CD14-positive monocyte (primary cell): ENCODE results near the gene LIMS2. TPM values are rescaled to one million over a fixed set of nuclear protein-coding genes. Genes with fewer than 3 reads are reported as not detected.

Experiments used
- DNase-seq, 3 donors: peaks; one replicate each; pipeline ENCODE4 v3.0.0-alpha.2; 2011 to 2022
- H2AFZ ChIP-seq: 2 replicates; pipeline ENCODE4 v1.6.0; 2012; ENCODE audit warnings: mild to moderate bottlenecking, low read depth, low read length, inconsistent platforms; ENCODE audit not compliant: insufficient read depth, poor library complexity, severe bottlenecking
- H3K27ac ChIP-seq, 2 donors: 1 replicate in 1 of 2; 2 replicates in 1 of 2; pipeline ENCODE4 v1.5.1; 2012 to 2013; ENCODE audit warnings: low read length in 2 of 2, control low read depth in 1 of 2, inconsistent platforms in 1 of 2, low read depth in 1 of 2, mild to moderate bottlenecking in 1 of 2
- H3K27me3 ChIP-seq, 2 donors: one replicate each; pipeline versions ENCODE4 v1.6.0 to v1.6.1; 2011 to 2013; ENCODE audit warnings: low read length in 2 of 2; ENCODE audit not compliant: control insufficient read depth in 2 of 2, insufficient read depth in 2 of 2
- H3K36me3 ChIP-seq, 2 donors: replicated peaks in 1 of 2; 1 replicate in 1 of 2; 2 replicates in 1 of 2; pipeline versions ENCODE4 v1.5.1 to v1.6.1; 2012 to 2013; ENCODE audit warnings: low read length in 2 of 2, control low read depth in 1 of 2, inconsistent platforms in 1 of 2, mild to moderate bottlenecking in 1 of 2; ENCODE audit not compliant: insufficient read depth in 2 of 2, control insufficient read depth in 1 of 2
- H3K4me1 ChIP-seq, 2 donors: 1 replicate in 1 of 2; 2 replicates in 1 of 2; pipeline versions ENCODE4 v1.5.1 to v1.6.1; 2012 to 2013; ENCODE audit warnings: low read length in 2 of 2, control low read depth in 1 of 2, inconsistent platforms in 1 of 2, mild to moderate bottlenecking in 1 of 2, moderate library complexity in 1 of 2; ENCODE audit not compliant: insufficient read depth in 2 of 2, control insufficient read depth in 1 of 2
- H3K4me2 ChIP-seq: replicated peaks from 2 replicates; pipeline ENCODE3; 2012; ENCODE audit warnings: low read length, moderate library complexity, mild to moderate bottlenecking; ENCODE audit not compliant: poor library complexity, severe bottlenecking; ENCODE audit errors: extremely low read depth
- H3K4me3 ChIP-seq, 3 experiments: fragments of 200-600 bp in 1 of 3; sonication (generic) in 1 of 3; replicated peaks in 1 of 3; 1 replicate in 2 of 3; 2 replicates in 1 of 3; pipeline ENCODE4 v1.5.1; 2011 to 2013; ENCODE audit warnings: low read length in 3 of 3, mild to moderate bottlenecking in 3 of 3, control low read depth in 2 of 3, low read depth in 2 of 3, inconsistent platforms in 1 of 3, moderate library complexity in 1 of 3
- H3K79me2 ChIP-seq: 2 replicates; pipeline ENCODE4 v1.6.0; 2012; ENCODE audit warnings: mild to moderate bottlenecking, control low read depth, inconsistent platforms, low read length, moderate library complexity; ENCODE audit not compliant: insufficient read depth
- H3K9ac ChIP-seq: 2 replicates; pipeline ENCODE4 v1.6.0; 2017; ENCODE audit warnings: low read length, mild to moderate bottlenecking; ENCODE audit not compliant: insufficient read depth, poor library complexity, severe bottlenecking
- H3K9me3 ChIP-seq, 2 donors: replicated peaks in 1 of 2; 1 replicate in 1 of 2; 2 replicates in 1 of 2; pipeline versions ENCODE4 v1.5.1 to v1.6.1; 2012 to 2013; ENCODE audit warnings: low read length in 2 of 2, control low read depth in 1 of 2; ENCODE audit not compliant: control insufficient read depth in 1 of 2, insufficient read depth in 1 of 2
- H4K20me1 ChIP-seq: 2 replicates; pipeline ENCODE4 v1.6.0; 2012; ENCODE audit warnings: mild to moderate bottlenecking, low read length, control low read depth, moderate library complexity; ENCODE audit not compliant: insufficient read depth
- H3K27ac Mint-ChIP-seq, 7 donors: one replicate each; pipeline ENCODE4 v1.8.0; 2020; ENCODE audit warnings: mild to moderate bottlenecking in 7 of 7, mixed read lengths in 7 of 7, moderate library complexity in 6 of 7, inconsistent platforms in 2 of 7
- H3K27me3 Mint-ChIP-seq, 3 donors: one replicate each; pipeline ENCODE4 v1.8.0; 2021 to 2022; ENCODE audit warnings: low read depth in 3 of 3, mild to moderate bottlenecking in 3 of 3, mixed read lengths in 3 of 3, moderate library complexity in 3 of 3, inconsistent platforms in 1 of 3
- H3K36me3 Mint-ChIP-seq, 2 donors: one replicate each; pipeline ENCODE4 v1.8.0; 2020; ENCODE audit warnings: mixed read lengths in 2 of 2, inconsistent platforms in 1 of 2, mild to moderate bottlenecking in 1 of 2
- H3K4me1 Mint-ChIP-seq: one replicate; pipeline ENCODE4 v1.8.0; 2020; ENCODE audit warnings: mild to moderate bottlenecking, mixed read lengths
- H3K4me3 Mint-ChIP-seq, 2 donors: one replicate each; pipeline ENCODE4 v1.8.0; 2020; ENCODE audit warnings: mild to moderate bottlenecking in 2 of 2, mixed read lengths in 2 of 2, moderate library complexity in 1 of 2
- H3K9me3 Mint-ChIP-seq, 7 donors: one replicate each; pipeline ENCODE4 v1.8.0; 2020 to 2022; ENCODE audit warnings: mixed read lengths in 7 of 7, mild to moderate bottlenecking in 6 of 7, moderate library complexity in 6 of 7, inconsistent platforms in 2 of 7
- CTCF ChIP-seq: fragments of 200-600 bp; IDR thresholded peaks from one replicate; pipeline ENCODE4 v1.8.0; 2022; ENCODE audit warnings: antibody characterized with exemption, mild to moderate bottlenecking
- WGBS: methylation state at CpG from one replicate; pipeline ENCODE4 v1.1.5; 2013; ENCODE audit warnings: missing lambda C conversion rate; ENCODE audit not compliant: insufficient coverage; 5-methylcytosine and 5-hydroxymethylcytosine counted together
- intact Hi-C, 2 donors: fragments of 100-400 bp; cut with micrococcal nuclease; formaldehyde crosslinking; loops; one replicate each; pipeline versions ENCODE4 v1.15.0 to v1.15.1; 2023
- polyA plus RNA-seq, 3 donors: library from polyadenylated mRNA; depleted of rRNA in 1 of 3; unstranded in 2 of 3; stranded (reverse) in 1 of 3; fragments of 300-500 nt in 2 of 3; fragments of >200 nt in 1 of 3; fragmentation: Illumina TruSeq in 2 of 3; gene quantifications; 1 replicate in 2 of 3; 2 replicates in 1 of 3; pipeline ENCODE4 v1.2.3, GENCODE V29; 2012 to 2021

LIMS2 gene
- polyA plus RNA-seq, 3 donors = 0.13 to 1.3 (median 0.23) TPM

- H2AFZ ChIP-seq = no peak overlapping the region
- no peak overlapping the region for H3K27ac ChIP-seq
- H3K36me3 ChIP-seq = no peaks in the 10 kb centered on the region
- Mint-ChIP-seq H3K9me3 (peaks cover 0 to 12% (median 8%) of the 10 kb centered on the region in 7 donors), H3K4me1 (no peaks in the 10 kb centered on the region), H3K4me3 (no peak overlapping the region), H3K36me3 (no peaks in the 10 kb centered on the region), H3K27ac (no peak overlapping the region), H3K27me3 (no peaks in the 10 kb centered on the region)
- no peak for TF ChIP-seq CTCF
- H4K20me1 ChIP-seq = no peaks in the 10 kb centered on the region
- H3K9me3 ChIP-seq = peaks cover 2 to 7% of the 10 kb centered on the region in 2 donors
- no peak overlapping the region for H3K4me2 ChIP-seq
- H3K4me1 ChIP-seq = no peaks in the 10 kb centered on the region
- no peak for DNase-seq
- no peak overlapping the region for H3K4me3 ChIP-seq
- H3K9ac ChIP-seq = no peak overlapping the region
- intact Hi-C loops = no loop called here
- no CpG with 5 or more reads among the region's 3 CpGs for WGBS
- H3K27me3 ChIP-seq = no peaks in the 10 kb centered on the region
- no peaks in the 10 kb centered on the region for H3K79me2 ChIP-seq
Measured at GRCh38 chr2:127598711-127599110, 76.6 kb downstream of the LIMS2 start.

- no peak overlapping the region for H2AFZ ChIP-seq
- no peak overlapping the region for H3K27ac ChIP-seq
- no peak overlapping the region for H3K4me2 ChIP-seq
- no peaks in the 10 kb centered on the region for H4K20me1 ChIP-seq
- intact Hi-C loops = no loop called here
- Mint-ChIP-seq H3K4me1 (no peaks in the 10 kb centered on the region), H3K4me3 (no peak overlapping the region), H3K27ac (no peak overlapping the region), H3K36me3 (no peaks in the 10 kb centered on the region), H3K9me3 (peaks cover 0 to 8% (median 6%) of the 10 kb centered on the region in 7 donors), H3K27me3 (no peaks in the 10 kb centered on the region)
- no peaks in the 10 kb centered on the region for H3K27me3 ChIP-seq
- H3K4me1 ChIP-seq = no peaks in the 10 kb centered on the region
- no peak overlapping the region for H3K4me3 ChIP-seq
- no peak overlapping the region for H3K9ac ChIP-seq
- no peak for DNase-seq
- H3K36me3 ChIP-seq = no peaks in the 10 kb centered on the region
- TF ChIP-seq CTCF = no peak
- H3K9me3 ChIP-seq = peaks cover 2 to 7% of the 10 kb centered on the region in 2 donors
- 63% methylated on average over 2 of the region's 4 CpGs for WGBS
- no peaks in the 10 kb centered on the region for H3K79me2 ChIP-seq
Measured at GRCh38 chr2:127597984-127598380, 77.3 kb downstream of the LIMS2 start.
